ENCODE data around the gene ADAMTSL3.

The ADAMTSL3 gene

DNA sequence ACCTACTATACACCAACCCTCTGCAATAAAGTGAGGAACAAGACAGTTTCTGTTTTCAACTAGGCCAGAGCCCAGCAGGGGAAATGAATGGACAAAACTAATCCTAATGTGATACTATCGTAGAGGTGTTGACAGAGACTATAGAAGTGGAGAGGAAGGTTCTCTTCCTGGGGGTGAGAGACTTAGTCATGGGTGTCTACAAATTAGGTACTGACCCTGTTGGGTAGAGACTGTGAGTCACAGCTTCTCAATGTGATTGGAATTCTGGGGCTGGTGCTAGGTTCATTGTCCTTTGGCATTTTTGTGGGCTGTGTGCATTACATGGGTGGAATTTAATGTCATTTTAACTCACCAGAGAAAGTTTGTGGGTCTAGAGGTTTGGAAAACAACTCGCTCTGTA, 79.3 kb downstream of the ADAMTSL3 start:
- no peaks in the 10 kb centered on the region for H3K4me1 ChIP-seq (ENCODE audit: low read length)
- H3K4me3 ChIP-seq (ENCODE audit: low read length), result no peak overlapping the region
- TF ChIP-seq EZH2phosphoT487 (IDR thresholded peaks at IDR 0.05; ENCODE audit: low read depth), result no peak
- no peak for TF ChIP-seq CTCF (IDR thresholded peaks at IDR 0.05; ENCODE audit: low read depth, low read length)
- no peaks in the 10 kb centered on the region for H3K79me2 ChIP-seq (ENCODE audit: low read length)
- no peaks in the 10 kb centered on the region for H4K20me1 ChIP-seq (ENCODE audit: insufficient read depth, low read length)
- peaks cover 42% of the 10 kb centered on the region for H3K27me3 ChIP-seq (ENCODE audit: low read depth, low read length)
- H2AFZ ChIP-seq (ENCODE audit: low read depth, low read length), result no peak overlapping the region
- H3K36me3 ChIP-seq (replicated peaks; ENCODE audit: low read depth, low read length), result no peaks in the 10 kb centered on the region
- H3K4me2 ChIP-seq (ENCODE audit: low read length), result no peak overlapping the region
- no peak overlapping the region for H3K9ac ChIP-seq (ENCODE audit: low read length)
- H3K9me3 ChIP-seq (ENCODE audit: insufficient read depth, low read length), result no peaks in the 10 kb centered on the region
- H3K27ac ChIP-seq (ENCODE audit: low read length), result no peak overlapping the region

DNA sequence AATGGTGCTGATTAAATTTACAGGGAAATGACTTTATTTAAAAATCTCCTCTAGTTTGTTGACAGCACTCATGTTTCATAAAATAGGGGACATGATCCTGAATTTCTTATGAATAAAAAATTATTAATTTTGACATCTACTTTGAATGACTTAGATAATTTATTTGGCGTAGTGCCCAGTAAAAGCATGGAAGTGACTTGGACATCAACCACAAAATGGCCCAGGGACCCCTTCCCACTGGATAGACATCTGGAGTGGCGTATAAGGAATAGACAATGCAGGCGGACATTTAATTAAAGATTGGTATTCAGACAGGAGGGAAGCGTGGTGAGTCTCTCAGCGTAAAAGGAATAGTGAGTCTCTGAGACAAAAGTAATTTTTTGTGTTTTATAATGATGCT, 79.8 kb downstream of the ADAMTSL3 start:
- H3K36me3 ChIP-seq (replicated peaks; ENCODE audit: low read depth, low read length), result no peaks in the 10 kb centered on the region
- H3K4me3 ChIP-seq (ENCODE audit: low read length), result no peak overlapping the region
- no peak overlapping the region for H3K9ac ChIP-seq (ENCODE audit: low read length)
- H3K27me3 ChIP-seq (ENCODE audit: low read depth, low read length), result peaks cover 43% of the 10 kb centered on the region
- H3K4me1 ChIP-seq (ENCODE audit: low read length), result no peaks in the 10 kb centered on the region
- no peaks in the 10 kb centered on the region for H3K79me2 ChIP-seq (ENCODE audit: low read length)
- no peak for TF ChIP-seq EZH2phosphoT487 (IDR thresholded peaks at IDR 0.05; ENCODE audit: low read depth)
- no peak for TF ChIP-seq CTCF (IDR thresholded peaks at IDR 0.05; ENCODE audit: low read depth, low read length)
- no peak overlapping the region for H3K27ac ChIP-seq (ENCODE audit: low read length)
- H4K20me1 ChIP-seq (ENCODE audit: insufficient read depth, low read length), result no peaks in the 10 kb centered on the region
- no peak overlapping the region for H2AFZ ChIP-seq (ENCODE audit: low read depth, low read length)
- no peak overlapping the region for H3K4me2 ChIP-seq (ENCODE audit: low read length)
- no peaks in the 10 kb centered on the region for H3K9me3 ChIP-seq (ENCODE audit: insufficient read depth, low read length)

GRCh38 chr15:83734487-83734886, 80.6 kb downstream of the ADAMTSL3 start:
- no peak overlapping the region for H2AFZ ChIP-seq (ENCODE audit: low read depth, low read length)
- H3K4me1 ChIP-seq (ENCODE audit: low read length), result no peaks in the 10 kb centered on the region
- no peaks in the 10 kb centered on the region for H3K36me3 ChIP-seq (replicated peaks; ENCODE audit: low read depth, low read length)
- H3K27me3 ChIP-seq (ENCODE audit: low read depth, low read length), result peaks cover 38% of the 10 kb centered on the region
- H4K20me1 ChIP-seq (ENCODE audit: insufficient read depth, low read length), result no peaks in the 10 kb centered on the region
- H3K9me3 ChIP-seq (ENCODE audit: insufficient read depth, low read length), result no peaks in the 10 kb centered on the region
- TF ChIP-seq EZH2phosphoT487 (IDR thresholded peaks at IDR 0.05; ENCODE audit: low read depth), result no peak
- peak; percentile 60 for TF ChIP-seq CTCF (IDR thresholded peaks at IDR 0.05; ENCODE audit: low read depth, low read length)
- no peak overlapping the region for H3K4me3 ChIP-seq (ENCODE audit: low read length)
- H3K79me2 ChIP-seq (ENCODE audit: low read length), result no peaks in the 10 kb centered on the region
- no peak overlapping the region for H3K9ac ChIP-seq (ENCODE audit: low read length)
- H3K4me2 ChIP-seq (ENCODE audit: low read length), result no peak overlapping the region
- no peak overlapping the region for H3K27ac ChIP-seq (ENCODE audit: low read length)

GRCh38 chr15:83739629-83740028, 85.7 kb downstream of the ADAMTSL3 start:
- Histone ChIP-seq H3K4me1 (ENCODE audit: low read length) (no peaks in the 10 kb centered on the region), H3K4me3 (ENCODE audit: low read length) (no peak overlapping the region), H3K36me3 (replicated peaks; ENCODE audit: low read depth, low read length) (no peaks in the 10 kb centered on the region), H3K27ac (ENCODE audit: low read length) (no peak overlapping the region), H3K79me2 (ENCODE audit: low read length) (no peaks in the 10 kb centered on the region), H3K9ac (ENCODE audit: low read length) (no peak overlapping the region), H3K4me2 (ENCODE audit: low read length) (no peak overlapping the region), H4K20me1 (ENCODE audit: insufficient read depth, low read length) (no peaks in the 10 kb centered on the region), H3K9me3 (ENCODE audit: insufficient read depth, low read length) (no peaks in the 10 kb centered on the region), H2AFZ (ENCODE audit: low read depth, low read length) (no peak overlapping the region), H3K27me3 (ENCODE audit: low read depth, low read length) (peaks cover 27% of the 10 kb centered on the region)
- TF ChIP-seq EZH2phosphoT487 (IDR thresholded peaks at IDR 0.05; ENCODE audit: low read depth) (no peak), CTCF (IDR thresholded peaks at IDR 0.05; ENCODE audit: low read depth, low read length) (no peak)
